Common myeloid progenitor, CD34-positive (primary cell): Measurements from ENCODE around the gene EPHB1.

Experiments used
- CTCF ChIA-PET: fragments of 350-600 bp; sonication (Branson Sonifier 250); formaldehyde crosslinking; loops from one replicate; lab custom pipeline; 2021; ENCODE audit warnings: antibody characterized with exemption; lab: Charles Lee
- POLR2A ChIA-PET: fragments of 350-600 bp; sonication (Branson Sonifier 250); formaldehyde crosslinking; loops from one replicate; lab custom pipeline; 2021; ENCODE audit warnings: antibody characterized with exemption; lab: Charles Lee
- DNase-seq, 3 donors: peaks; one replicate each; pipeline versions ENCODE4 v3.0.0 to v3.0.0-alpha.2; 2013
- H3K27ac ChIP-seq, 2 experiments: 1 replicate in 1 of 2; 2 replicates in 1 of 2; pipeline ENCODE4 v1.7.0; 2013; ENCODE audit warnings: inconsistent platforms in 2 of 2, low read length in 2 of 2, mild to moderate bottlenecking in 2 of 2, low read depth in 1 of 2, moderate library complexity in 1 of 2; ENCODE audit not compliant: severe bottlenecking in 2 of 2, insufficient read depth in 1 of 2, poor library complexity in 1 of 2
- H3K27me3 ChIP-seq, 5 experiments: replicated peaks in 2 of 5; 1 replicate in 3 of 5; 2 replicates in 2 of 5; pipeline versions ENCODE4 v1.6.1 to v1.7.0; 2013; ENCODE audit warnings: low read length in 4 of 5, mild to moderate bottlenecking in 2 of 5, moderate library complexity in 2 of 5, inconsistent platforms in 1 of 5; ENCODE audit not compliant: insufficient read depth in 5 of 5, control insufficient read depth in 4 of 5
- H3K36me3 ChIP-seq, 4 experiments: 1 replicate in 2 of 4; 2 replicates in 2 of 4; pipeline versions ENCODE4 v1.6.1 to v1.7.0; 2013; ENCODE audit warnings: low read length in 3 of 4, control low read depth in 1 of 4, mild to moderate bottlenecking in 1 of 4; ENCODE audit not compliant: control insufficient read depth in 4 of 4, insufficient read depth in 4 of 4
- H3K4me1 ChIP-seq, 4 experiments: 1 replicate in 3 of 4; 2 replicates in 1 of 4; pipeline versions ENCODE4 v1.6.1 to v1.7.1; 2013; ENCODE audit warnings: low read length in 3 of 4, mild to moderate bottlenecking in 3 of 4, control low read depth in 1 of 4, inconsistent platforms in 1 of 4, moderate library complexity in 1 of 4; ENCODE audit not compliant: control insufficient read depth in 4 of 4, insufficient read depth in 4 of 4; ENCODE audit errors: control extremely low read depth in 1 of 4
- H3K4me3 ChIP-seq, 7 experiments: 1 replicate in 4 of 7; 2 replicates in 3 of 7; pipeline versions ENCODE4 v1.5.1 to v1.7.0; 2013; ENCODE audit warnings: mild to moderate bottlenecking in 7 of 7, low read length in 6 of 7, moderate library complexity in 6 of 7, inconsistent platforms in 2 of 7, low read depth in 2 of 7, control low read depth in 1 of 7; ENCODE audit not compliant: insufficient read depth in 4 of 7, control insufficient read depth in 1 of 7; ENCODE audit errors: extremely low read depth in 1 of 7
- H3K9me3 ChIP-seq, 5 experiments: 1 replicate in 4 of 5; 2 replicates in 1 of 5; pipeline versions ENCODE4 v1.6.1 to v1.7.1; 2013; ENCODE audit warnings: low read length in 4 of 5, mild to moderate bottlenecking in 2 of 5, inconsistent platforms in 1 of 5, low read depth in 1 of 5, moderate library complexity in 1 of 5; ENCODE audit not compliant: control insufficient read depth in 4 of 5, insufficient read depth in 2 of 5; ENCODE audit errors: control extremely low read depth in 1 of 5
- WGBS: methylation state at CpG from one replicate; pipeline ENCODE4 v1.1.5; 2013; ENCODE audit not compliant: insufficient coverage; 5-methylcytosine and 5-hydroxymethylcytosine counted together

Gene EPHB1

GRCh38 chr3:134839422-134839821 lies 44.4 kb downstream of the EPHB1 start:
- CTCF ChIA-PET = interaction anchor here (0.8 kb wide), 1 partner anchor 11 kb away, joined by 3 read pairs; no protein-coding TSS in a partner anchor
- 100% methylated on average over 3 of the region's 3 CpGs for WGBS
- H3K4me3 ChIP-seq = no peak overlapping the region
- no peaks in the 10 kb centered on the region for H3K4me1 ChIP-seq
- peaks cover 0 to 4% (median 0%) of the 10 kb centered on the region in 5 experiments for H3K27me3 ChIP-seq
- H3K9me3 ChIP-seq = peaks cover 0 to 11% (median 0%) of the 10 kb centered on the region in 5 experiments
- no peak for DNase-seq
- no peaks in the 10 kb centered on the region for H3K36me3 ChIP-seq
- POLR2A ChIA-PET = no interaction called here
- no peak overlapping the region for H3K27ac ChIP-seq

GRCh38 chr3:134839990-134840389 lies 44.9 kb downstream of the EPHB1 start:
- H3K27me3 ChIP-seq = peaks cover 0 to 4% (median 0%) of the 10 kb centered on the region in 5 experiments
- peaks cover 0 to 11% (median 0%) of the 10 kb centered on the region in 5 experiments for H3K9me3 ChIP-seq
- H3K4me3 ChIP-seq = no peak overlapping the region
- no peaks in the 10 kb centered on the region for H3K36me3 ChIP-seq
- DNase-seq = no peak
- CTCF ChIA-PET = interaction anchor here (0.8 kb wide), 1 partner anchor 10 kb away, joined by 3 read pairs; no protein-coding TSS in a partner anchor
- H3K27ac ChIP-seq = no peak overlapping the region
- H3K4me1 ChIP-seq = no peaks in the 10 kb centered on the region
- POLR2A ChIA-PET = no interaction called here
- WGBS = no CpG with 5 or more reads among the region's 1 CpG

- Histone ChIP-seq H3K36me3 (no peaks in the 10 kb centered on the region), H3K27ac (no peak overlapping the region), H3K27me3 (peaks cover 0 to 4% (median 0%) of the 10 kb centered on the region in 5 experiments), H3K9me3 (peaks cover 0 to 11% (median 0%) of the 10 kb centered on the region in 5 experiments), H3K4me1 (no peaks in the 10 kb centered on the region), H3K4me3 (no peak overlapping the region)
- WGBS = 100% methylated on average over 1 of the region's 2 CpGs
- CTCF ChIA-PET = no interaction called here
- DNase-seq = no peak
- POLR2A ChIA-PET = no interaction called here
Observed at GRCh38 chr3:134840459-134840858, 45.4 kb downstream of the EPHB1 start.

GRCh38 chr3:134846084-134846483 lies 51.0 kb downstream of the EPHB1 start:
- DNase-seq = no peak
- 94% methylated on average over 9 of the region's 9 CpGs for whole genome bisulfite sequencing
- Histone ChIP-seq H3K27me3 (peaks cover 0 to 3% (median 0%) of the 10 kb centered on the region in 5 experiments), H3K27ac (no peak overlapping the region), H3K36me3 (no peaks in the 10 kb centered on the region), H3K4me3 (no peak overlapping the region), H3K4me1 (no peaks in the 10 kb centered on the region), H3K9me3 (peaks cover 0 to 11% (median 0%) of the 10 kb centered on the region in 5 experiments)
- ChIA-PET CTCF (no interaction called here), POLR2A (no interaction called here)

GRCh38 chr3:134846911-134847317 lies 51.9 kb downstream of the EPHB1 start:
- WGBS = 79% methylated on average over 9 of the region's 10 CpGs
- H3K4me1 ChIP-seq = no peaks in the 10 kb centered on the region
- peaks cover 0 to 3% (median 0%) of the 10 kb centered on the region in 5 experiments for H3K27me3 ChIP-seq
- H3K4me3 ChIP-seq = no peak overlapping the region
- no peaks in the 10 kb centered on the region for H3K36me3 ChIP-seq
- ChIA-PET POLR2A (no interaction called here), CTCF (no interaction called here)
- no peak for DNase-seq
- peaks cover 0 to 11% (median 0%) of the 10 kb centered on the region in 5 experiments for H3K9me3 ChIP-seq
- H3K27ac ChIP-seq = no peak overlapping the region

- ChIA-PET POLR2A (no interaction called here), CTCF (no interaction called here)
- Histone ChIP-seq H3K9me3 (peaks cover 0 to 7% (median 0%) of the 10 kb centered on the region in 5 experiments), H3K4me3 (no peak overlapping the region), H3K27ac (no peak overlapping the region), H3K36me3 (no peaks in the 10 kb centered on the region), H3K4me1 (no peaks in the 10 kb centered on the region), H3K27me3 (peaks cover 0 to 3% (median 0%) of the 10 kb centered on the region in 5 experiments)
- 100% methylated on average over 2 of the region's 2 CpGs for WGBS
- DNase-seq = no peak
Observed at GRCh38 chr3:134847349-134847748, 52.3 kb downstream of the EPHB1 start.

- 98% methylated on average over 5 of the region's 6 CpGs for WGBS
Observed at GRCh38 chr3:134849561-134849960, 54.5 kb downstream of the EPHB1 start.

More at GRCh38 chr3:134849561-134849960, 54.5 kb downstream of the EPHB1 start:
- POLR2A ChIA-PET = no interaction called here
- H3K27me3 ChIP-seq = peaks cover 0 to 3% (median 0%) of the 10 kb centered on the region in 5 experiments
- H3K36me3 ChIP-seq = no peaks in the 10 kb centered on the region
- H3K4me3 ChIP-seq = no peak overlapping the region
- DNase-seq = no peak
- H3K4me1 ChIP-seq = peaks cover 0 to 11% (median 9%) of the 10 kb centered on the region in 4 experiments
- CTCF ChIA-PET = interaction anchor here (1.0 kb wide), 1 partner anchor 9 kb away, joined by 3 read pairs; no protein-coding TSS in a partner anchor
- no peak overlapping the region for H3K27ac ChIP-seq
- H3K9me3 ChIP-seq = no peaks in the 10 kb centered on the region
